Aorta (tissue), 5 donors: ENCODE results near the gene ANK3. TPM values are rescaled to one million over a fixed set of nuclear protein-coding genes. Genes with fewer than 3 reads are reported as not detected.

Experiments
- ATAC-seq: fragments of 200-7000 bp; cut with Tn5 transposase; one replicate; pipeline ENCODE4 v1.9.1; 2022; ENCODE audit warnings: moderate library complexity; ENCODE audit not compliant: low FRiP score
- DNase-seq, 2 donors: peaks; one replicate each; pipeline ENCODE4 v3.0.0-alpha.2; 2020
- H3K27ac ChIP-seq, 2 donors: one replicate each; pipeline ENCODE4 v1.5.1; 2013; ENCODE audit warnings: low read length in 2 of 2, mild to moderate bottlenecking in 2 of 2, moderate library complexity in 2 of 2, control low read depth in 1 of 2, inconsistent platforms in 1 of 2, low read depth in 1 of 2
- H3K27me3 ChIP-seq, 2 donors: one replicate each; pipeline ENCODE4 v1.6.1; 2013; ENCODE audit warnings: control low read depth in 1 of 2, low read length in 1 of 2, mild to moderate bottlenecking in 1 of 2, moderate library complexity in 1 of 2; ENCODE audit not compliant: insufficient read depth in 2 of 2, control insufficient read depth in 1 of 2
- H3K36me3 ChIP-seq, 2 donors: one replicate each; pipeline ENCODE4 v1.6.1; 2013; ENCODE audit warnings: control low read depth in 1 of 2, low read length in 1 of 2, mild to moderate bottlenecking in 1 of 2; ENCODE audit not compliant: insufficient read depth in 2 of 2, control insufficient read depth in 1 of 2
- H3K4me1 ChIP-seq, 2 donors: one replicate each; pipeline ENCODE4 v1.6.1; 2013; ENCODE audit warnings: low read length in 2 of 2, control low read depth in 1 of 2, mild to moderate bottlenecking in 1 of 2, moderate library complexity in 1 of 2; ENCODE audit not compliant: insufficient read depth in 2 of 2, control insufficient read depth in 1 of 2
- H3K4me3 ChIP-seq, 2 donors: one replicate each; pipeline ENCODE4 v1.5.1; 2013; ENCODE audit warnings: low read length in 2 of 2, control low read depth in 1 of 2, mild to moderate bottlenecking in 1 of 2
- H3K9me3 ChIP-seq: one replicate; pipeline ENCODE4 v1.6.1; 2013; ENCODE audit warnings: mild to moderate bottlenecking, low read length; ENCODE audit not compliant: control insufficient read depth
- WGBS, 2 donors: extraction: QIAGEN DNeasy Blood & Tissue Kit; methylation state at CpG; one replicate each; pipeline ENCODE4 v1.1.7; 2013; 5-methylcytosine and 5-hydroxymethylcytosine counted together
- intact Hi-C, 2 donors: fragments of 100-400 bp; cut with DNase I; formaldehyde crosslinking; loops; one replicate each; pipeline versions ENCODE4 v1.14.2 to v1.15.0; 2022
- polyA plus RNA-seq, 2 donors: library from polyadenylated mRNA; stranded (reverse); fragments of 200-250 nt; gene quantifications; one replicate each; pipeline ENCODE4 v1.2.3, GENCODE V29; 2013
- total RNA-seq, 2 donors: library from RNA; stranded (reverse); fragmentation: NEBNext Ultra II Directional; extraction: Animal tissue kit (Norgen Biotek cat#: 25700); gene quantifications; one replicate each; pipeline ENCODE4 v1.2.1, GENCODE V29; 2021
- donor health status: healthy with polysubstance abuse.
- donor health status: Bipolar disorder and iron deficiency.
- donor health status: DM: no; HTN: no; CAD: no.
- donor health status: DM: no; HTN: no; CAD: no.
- donor health status: DM: yes; HTN: yes; CAD: no.

The ANK3 gene
- total and polyA plus RNA-seq, 4 donors = 16.5 to 38.2 (median 20.6) TPM

DNA sequence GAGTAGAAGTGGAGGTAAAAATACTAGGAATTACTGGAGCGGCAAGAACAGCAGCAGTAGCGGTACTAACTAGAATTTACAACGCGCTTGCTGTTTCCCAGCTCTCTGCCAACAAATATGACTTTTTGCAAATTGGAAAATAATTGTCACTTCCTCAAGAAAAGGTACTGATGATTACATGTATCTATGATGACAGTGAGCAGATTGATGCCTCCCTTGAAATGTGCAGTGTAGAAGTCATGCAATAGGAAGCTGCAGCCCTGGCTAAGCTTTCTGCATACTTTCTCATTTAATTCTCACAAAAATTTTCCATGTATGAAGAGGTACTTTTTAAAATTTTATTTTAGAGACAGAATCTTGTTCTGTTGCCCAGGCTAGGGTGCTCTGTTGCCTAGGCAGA lies 49.9 kb downstream of the ANK3 start:
- Histone ChIP-seq H3K27me3 (no peaks in the 10 kb centered on the region), H3K9me3 (no peaks in the 10 kb centered on the region), H3K27ac (no peak overlapping the region), H3K36me3 (no peaks in the 10 kb centered on the region), H3K4me1 (no peaks in the 10 kb centered on the region), H3K4me3 (no peak overlapping the region)
- 87 to 97% methylated on average over 4 of the region's 4 CpGs for WGBS, 2 donors
- intact Hi-C loops = loop anchor here in 1 of 2 donors (2.0 to 5.0 kb wide), 2 partner anchors 27 to 93 kb away; no protein-coding TSS in a partner anchor
- ATAC-seq = no peak
- DNase-seq = no peak

- Histone ChIP-seq H3K36me3 (no peaks in the 10 kb centered on the region), H3K4me1 (no peaks in the 10 kb centered on the region), H3K4me3 (no peak overlapping the region), H3K27me3 (no peaks in the 10 kb centered on the region), H3K9me3 (no peaks in the 10 kb centered on the region), H3K27ac (no peak overlapping the region)
- no peak for ATAC-seq
- intact Hi-C loops = loop anchor here in 1 of 2 donors (5.0 kb wide), 1 partner anchor 94 kb away; no protein-coding TSS in a partner anchor
- WGBS, 2 donors = 61 to 64% methylated on average over 2 of the region's 2 CpGs
- DNase-seq = no peak
Measured at GRCh38 chr10:60338786-60339185, 50.9 kb downstream of the ANK3 start.

GRCh38 chr10:60338002-60338564 lies 51.6 kb downstream of the ANK3 start:
- intact Hi-C loops = loop anchor here in 1 of 2 donors (5.0 kb wide), 1 partner anchor 94 kb away; no protein-coding TSS in a partner anchor
- WGBS, 2 donors = 65 to 72% methylated on average over 2 of the region's 2 CpGs
- no peak for ATAC-seq

GRCh38 chr10:60336901-60337630 lies 52.6 kb downstream of the ANK3 start:
- no peak for DNase-seq
- ATAC-seq = no peak
- Histone ChIP-seq H3K36me3 (no peaks in the 10 kb centered on the region), H3K9me3 (no peaks in the 10 kb centered on the region), H3K27ac (no peak overlapping the region), H3K27me3 (no peaks in the 10 kb centered on the region), H3K4me1 (no peaks in the 10 kb centered on the region), H3K4me3 (no peak overlapping the region)
- 50 to 70% methylated on average over 3 of the region's 3 CpGs for WGBS, 2 donors
- intact Hi-C loops = loop anchor here in 1 of 2 donors (5.0 kb wide), 1 partner anchor 95 kb away; no protein-coding TSS in a partner anchor

More at GRCh38 chr10:60338002-60338564, 51.6 kb downstream of the ANK3 start:
- Histone ChIP-seq H3K9me3 (no peaks in the 10 kb centered on the region), H3K4me3 (no peak overlapping the region), H3K27me3 (no peaks in the 10 kb centered on the region), H3K27ac (no peak overlapping the region), H3K4me1 (no peaks in the 10 kb centered on the region), H3K36me3 (no peaks in the 10 kb centered on the region)
- no peak for DNase-seq

DNA sequence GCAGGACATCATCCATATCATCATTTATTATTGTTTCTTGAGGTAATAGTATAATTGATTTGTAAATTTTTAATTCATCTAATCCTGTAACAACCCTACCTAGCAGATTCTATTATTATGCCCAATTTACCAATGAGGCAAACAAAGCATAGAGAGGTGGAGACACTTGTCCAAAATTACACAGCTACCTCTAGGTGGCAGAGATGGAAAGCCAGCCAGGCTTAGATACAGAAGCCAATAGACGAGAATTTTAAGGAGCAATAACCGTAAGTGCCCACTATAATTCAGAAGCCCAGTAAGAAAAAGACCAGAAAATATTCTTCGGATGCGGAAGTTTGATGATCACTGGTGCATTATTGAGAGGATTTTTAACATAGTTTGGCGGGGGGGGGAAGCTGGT lies 54.0 kb downstream of the ANK3 start:
- no peaks in the 10 kb centered on the region for H3K9me3 ChIP-seq
- H3K4me3 ChIP-seq = no peak overlapping the region
- intact Hi-C loops = loop anchor here in 1 of 2 donors (5.0 kb wide), 1 partner anchor 97 kb away; no protein-coding TSS in a partner anchor
- no peaks in the 10 kb centered on the region for H3K36me3 ChIP-seq
- WGBS, 2 donors = 76 to 77% methylated on average over 5 of the region's 5 CpGs
- no peak for DNase-seq
- no peak overlapping the region for H3K27ac ChIP-seq
- H3K27me3 ChIP-seq = no peaks in the 10 kb centered on the region
- ATAC-seq = no peak
- no peaks in the 10 kb centered on the region for H3K4me1 ChIP-seq

- H3K9me3 ChIP-seq = no peaks in the 10 kb centered on the region
- no peak overlapping the region for H3K27ac ChIP-seq
- H3K27me3 ChIP-seq = no peaks in the 10 kb centered on the region
- DNase-seq = no peak
- H3K36me3 ChIP-seq = no peaks in the 10 kb centered on the region
- no peak overlapping the region for H3K4me3 ChIP-seq
- no peak for ATAC-seq
- 62 to 74% methylated on average over 4 of the region's 4 CpGs for WGBS, 2 donors
- H3K4me1 ChIP-seq = no peaks in the 10 kb centered on the region
- intact Hi-C loops = loop anchor here in 1 of 2 donors (5.0 kb wide), 1 partner anchor 97 kb away; no protein-coding TSS in a partner anchor
Measured at GRCh38 chr10:60334991-60335390, 54.7 kb downstream of the ANK3 start.

DNA sequence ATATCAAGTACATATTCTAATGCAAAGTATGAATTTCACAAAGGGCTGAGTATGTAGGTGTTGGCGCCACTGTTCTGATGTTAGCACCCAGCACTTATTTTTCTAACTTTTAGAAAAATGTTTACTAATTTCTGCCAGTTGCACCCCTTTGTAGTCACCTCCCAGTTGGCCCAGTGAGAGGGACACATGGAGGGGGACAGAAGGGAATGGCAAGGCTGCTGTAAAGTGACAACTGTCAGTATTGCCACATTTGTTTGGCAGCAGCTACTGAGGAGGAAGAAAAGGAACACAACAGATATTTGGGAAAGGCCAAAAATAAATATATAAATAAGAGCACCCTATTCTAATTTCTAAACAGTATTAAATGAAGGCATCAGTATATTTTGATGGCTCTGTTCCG lies 57.3 kb downstream of the ANK3 start:
- no peak for ATAC-seq
- DNase-seq = no peak
- 74 to 97% methylated on average over 2 of the region's 2 CpGs for WGBS, 2 donors

GRCh38 chr10:60331886-60332285 lies 57.8 kb downstream of the ANK3 start:
- WGBS, 2 donors = 96 to 97% methylated on average over 3 of the region's 3 CpGs
- ATAC-seq (no peak), DNase-seq (no peak)
- H3K27me3 ChIP-seq = no peaks in the 10 kb centered on the region
- H3K36me3 ChIP-seq = no peaks in the 10 kb centered on the region
- no peaks in the 10 kb centered on the region for H3K9me3 ChIP-seq
- no peak overlapping the region for H3K4me3 ChIP-seq
- H3K27ac ChIP-seq = no peak overlapping the region
- intact Hi-C loops = loop anchor here in 1 of 2 donors (2.0 kb wide), 1 partner anchor 103 kb away; no protein-coding TSS in a partner anchor
- no peaks in the 10 kb centered on the region for H3K4me1 ChIP-seq

More for the DNA sequence above, 57.3 kb downstream of the ANK3 start:
- intact Hi-C loops = no loop called here
- H3K9me3 ChIP-seq = no peaks in the 10 kb centered on the region
- H3K4me3 ChIP-seq = no peak overlapping the region
- no peaks in the 10 kb centered on the region for H3K27me3 ChIP-seq
- H3K27ac ChIP-seq = no peak overlapping the region
- no peaks in the 10 kb centered on the region for H3K36me3 ChIP-seq
- H3K4me1 ChIP-seq = no peaks in the 10 kb centered on the region
